22Rv1 (cell line): Measurements from ENCODE around the gene CEACAM20.

Experiments used
- CTCF ChIP-seq: fragments of 450-650 bp; IDR thresholded peaks from 2 replicates; pipeline ENCODE4 v1.5.1; 2017; ENCODE audit warnings: mild to moderate bottlenecking
- ZFX ChIP-seq: fragments of 450-650 bp; IDR thresholded peaks from 2 replicates; pipeline ENCODE4 v1.6.1; 2017; ENCODE audit warnings: antibody characterized with exemption, borderline replicate concordance

DNA sequence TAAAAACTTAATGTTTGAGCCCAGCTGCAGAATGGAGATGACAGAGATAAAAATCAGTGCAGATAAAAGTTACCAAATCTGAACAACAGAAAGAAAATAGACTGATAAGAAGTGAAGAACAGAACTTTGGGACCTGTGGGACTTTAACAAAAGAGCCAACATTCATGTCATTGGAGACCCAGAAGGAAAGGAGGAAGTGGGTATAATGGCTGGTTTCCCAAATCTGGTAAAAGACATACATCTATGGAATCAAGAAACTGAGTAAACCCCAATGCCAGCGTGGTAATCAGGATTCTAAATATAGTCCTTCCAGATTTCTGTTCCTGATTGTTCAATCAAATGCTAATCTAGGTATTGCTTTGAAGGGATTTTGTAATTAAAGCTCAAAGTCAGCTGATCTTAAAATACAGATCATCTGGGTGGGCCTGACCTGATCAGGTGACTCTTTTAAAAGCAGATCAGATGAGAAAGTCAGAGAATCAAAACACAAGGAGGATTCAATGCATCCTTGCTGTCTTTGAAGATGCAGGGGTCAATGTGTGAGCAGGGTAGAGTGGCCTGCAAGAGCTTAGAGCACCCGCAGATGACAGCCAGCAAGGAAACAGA, 25.3 kb upstream of the CEACAM20 start:
- TF ChIP-seq CTCF (no peak), ZFX (no peak)
